HepG2 (cell line): ENCODE results near the gene CCT3. TPM values are rescaled to one million over a fixed set of nuclear protein-coding genes. Genes with fewer than 3 reads are reported as not detected.
A peak's percentile ranks its signal among the peaks of the same experiment; 100 is the strongest.

Source experiments
- FOXC1 ChIP-seq: sonication (generic); formaldehyde crosslinking; IDR thresholded peaks from 2 replicates; pipeline ENCODE4 v1.8.0; 2022; ENCODE audit warnings: mild to moderate bottlenecking, missing genetic modification reagents, borderline replicate concordance
- MAF1 ChIP-seq: sonication (generic); formaldehyde crosslinking; IDR thresholded peaks from 2 replicates; pipeline ENCODE4 v1.5.0; 2020; ENCODE audit warnings: missing genetic modification reagents, borderline replicate concordance
- MZF1 ChIP-seq: sonication (generic); formaldehyde crosslinking; IDR thresholded peaks from 2 replicates; pipeline ENCODE4 v1.8.1; 2023; ENCODE audit warnings: mild to moderate bottlenecking, missing genetic modification reagents, borderline replicate concordance
- NFRKB ChIP-seq: fragments of 450-650 bp; IDR thresholded peaks from 2 replicates; pipeline ENCODE4 v1.6.1; 2017
- PHB2 ChIP-seq: fragments of 450-650 bp; IDR thresholded peaks from 2 replicates; pipeline ENCODE4 v1.6.1; 2018; ENCODE audit not compliant: partially characterized antibody
- PHF21A ChIP-seq: sonication (generic); formaldehyde crosslinking; IDR thresholded peaks from 2 replicates; pipeline ENCODE4 v1.5.0; 2020; ENCODE audit warnings: mild to moderate bottlenecking, missing genetic modification reagents
- SALL2 ChIP-seq: sonication (generic); formaldehyde crosslinking; IDR thresholded peaks from 2 replicates; pipeline ENCODE4 v1.8.1; 2023; ENCODE audit warnings: mild to moderate bottlenecking, missing genetic modification reagents, inconsistent platforms
- USF2 ChIP-seq, 2 experiments: sonication (generic) in 1 of 2; formaldehyde crosslinking in 1 of 2; IDR thresholded peaks; 2 replicates each; pipeline versions ENCODE4 v1.5.1 to v1.6.1; 2011 to 2020; ENCODE audit warnings: borderline replicate concordance in 1 of 2, low read depth in 1 of 2, low read length in 1 of 2, mild to moderate bottlenecking in 1 of 2, missing genetic modification reagents in 1 of 2, moderate library complexity in 1 of 2
- ZFP1 ChIP-seq: IDR thresholded peaks from 2 replicates; pipeline ENCODE4 v1.6.1; 2016
- ZNF235 ChIP-seq: sonication (generic); formaldehyde crosslinking; IDR thresholded peaks from 2 replicates; pipeline ENCODE4 v1.8.1; 2023; ENCODE audit warnings: mild to moderate bottlenecking, missing genetic modification reagents, borderline replicate concordance
- ZNF282 ChIP-seq: fragments of 450-650 bp; IDR thresholded peaks from 2 replicates; pipeline ENCODE4 v1.6.1; 2018; ENCODE audit not compliant: partially characterized antibody
- ZNF432 ChIP-seq: sonication (generic); formaldehyde crosslinking; IDR thresholded peaks from 2 replicates; pipeline ENCODE4 v1.5.0; 2020; ENCODE audit warnings: missing genetic modification reagents, mild to moderate bottlenecking, borderline replicate concordance
- ZNF441 ChIP-seq: sonication (generic); formaldehyde crosslinking; IDR thresholded peaks from 2 replicates; pipeline ENCODE4 v1.7.0; 2021; ENCODE audit warnings: missing genetic modification reagents, borderline replicate concordance
- ZNF577 ChIP-seq: sonication (generic); formaldehyde crosslinking; IDR thresholded peaks from 2 replicates; pipeline ENCODE4 v1.4.0; 2020; ENCODE audit warnings: mild to moderate bottlenecking, low read depth, missing genetic modification reagents, borderline replicate concordance
- ZNF616 ChIP-seq: sonication (generic); formaldehyde crosslinking; IDR thresholded peaks from 2 replicates; pipeline ENCODE4 v1.5.0; 2020; ENCODE audit warnings: low read depth, mild to moderate bottlenecking, missing genetic modification reagents
- ZNF660 ChIP-seq: sonication (generic); formaldehyde crosslinking; IDR thresholded peaks from 2 replicates; pipeline ENCODE4 v1.5.1; 2020; ENCODE audit warnings: mild to moderate bottlenecking, low read depth, missing genetic modification reagents, borderline replicate concordance
- ZNF773 ChIP-seq: sonication (generic); formaldehyde crosslinking; IDR thresholded peaks from 2 replicates; pipeline ENCODE4 v1.4.0; 2020; ENCODE audit warnings: missing genetic modification reagents, borderline replicate concordance
- polyA plus RNA-seq, 8 experiments: library from polyadenylated mRNA; depleted of rRNA in 3 of 8; stranded (reverse) in 7 of 8; unstranded in 1 of 8; fragments of >200 nt; fragmentation: Illumina TruSeq in 4 of 8; extraction: Trizol in 4 of 8; gene quantifications; 2 replicates each; pipeline versions ENCODE4 v1.2.1 to v1.2.3, GENCODE V29; 2011 to 2016; ENCODE audit warnings: low read depth in 4 of 8, missing spikeins in 1 of 8, mixed read lengths in 1 of 8; ENCODE audit not compliant: insufficient read depth in 1 of 8
- total RNA-seq, 5 experiments: library from RNA; depleted of rRNA; stranded (reverse); fragments of >200 nt; fragmentation: Illumina TruSeq; extraction: Trizol; gene quantifications; 2 replicates each; pipeline ENCODE4 v1.2.3, GENCODE V29; 2016; ENCODE audit warnings: low read depth in 1 of 5
- TF ChIP-seq, protein P1 (sequence below): IDR thresholded peaks from 2 replicates; pipeline ENCODE4 v1.6.1; 2016; ENCODE audit warnings: low read depth, missing genetic modification reagents, missing compliant biosample characterization
- TF ChIP-seq, protein P2 (sequence below): sonication (generic); formaldehyde crosslinking; IDR thresholded peaks from 2 replicates; pipeline ENCODE4 v1.8.0; 2022; ENCODE audit warnings: missing genetic modification reagents, mild to moderate bottlenecking, moderate library complexity, borderline replicate concordance

The CCT3 gene
- total and polyA plus RNA-seq, 2 of the 13 experiments (the other 11 are each of a cell fraction or from before 2014, with no cell fraction given) = 319 to 615 TPM

DNA sequence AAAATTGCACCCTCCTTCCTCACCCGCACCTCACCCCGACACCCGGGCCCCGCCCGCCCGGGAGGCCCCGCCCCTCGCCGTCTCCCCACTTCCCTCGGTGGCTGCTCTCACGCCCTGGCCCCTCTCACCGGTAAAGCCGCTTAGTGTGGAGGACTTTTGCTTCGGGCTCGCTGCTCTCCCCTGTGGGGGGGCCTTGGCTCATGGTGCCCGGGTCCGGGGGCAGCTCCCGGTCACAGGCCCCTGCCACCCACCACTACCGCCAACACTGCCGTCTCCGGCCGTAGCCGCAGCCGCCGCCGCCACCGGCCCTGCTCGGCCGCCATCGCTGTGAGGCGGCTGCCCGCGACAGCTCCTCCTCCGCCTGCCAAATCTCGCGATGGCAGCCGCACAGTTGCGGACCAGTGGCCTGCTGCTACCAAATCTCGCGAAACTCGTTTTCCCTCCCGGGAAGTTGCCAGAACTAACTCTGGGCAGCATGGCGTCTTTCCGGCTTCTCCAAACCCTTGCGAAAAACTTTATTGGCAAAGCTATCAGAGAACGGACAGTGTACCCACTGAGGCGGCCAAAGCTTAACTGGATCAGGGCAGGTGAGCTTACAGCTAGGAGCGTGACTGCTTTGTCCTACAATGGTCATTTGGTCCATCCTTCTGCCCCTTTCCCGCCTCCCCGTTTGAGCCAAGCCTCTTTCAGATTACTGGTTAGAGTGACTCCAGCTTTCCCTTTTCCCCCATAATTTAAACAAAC is 55.4 kb downstream of the CCT3 start, which contains the start of gene SMG5 (continued):
- TF ChIP-seq, protein P1, sequence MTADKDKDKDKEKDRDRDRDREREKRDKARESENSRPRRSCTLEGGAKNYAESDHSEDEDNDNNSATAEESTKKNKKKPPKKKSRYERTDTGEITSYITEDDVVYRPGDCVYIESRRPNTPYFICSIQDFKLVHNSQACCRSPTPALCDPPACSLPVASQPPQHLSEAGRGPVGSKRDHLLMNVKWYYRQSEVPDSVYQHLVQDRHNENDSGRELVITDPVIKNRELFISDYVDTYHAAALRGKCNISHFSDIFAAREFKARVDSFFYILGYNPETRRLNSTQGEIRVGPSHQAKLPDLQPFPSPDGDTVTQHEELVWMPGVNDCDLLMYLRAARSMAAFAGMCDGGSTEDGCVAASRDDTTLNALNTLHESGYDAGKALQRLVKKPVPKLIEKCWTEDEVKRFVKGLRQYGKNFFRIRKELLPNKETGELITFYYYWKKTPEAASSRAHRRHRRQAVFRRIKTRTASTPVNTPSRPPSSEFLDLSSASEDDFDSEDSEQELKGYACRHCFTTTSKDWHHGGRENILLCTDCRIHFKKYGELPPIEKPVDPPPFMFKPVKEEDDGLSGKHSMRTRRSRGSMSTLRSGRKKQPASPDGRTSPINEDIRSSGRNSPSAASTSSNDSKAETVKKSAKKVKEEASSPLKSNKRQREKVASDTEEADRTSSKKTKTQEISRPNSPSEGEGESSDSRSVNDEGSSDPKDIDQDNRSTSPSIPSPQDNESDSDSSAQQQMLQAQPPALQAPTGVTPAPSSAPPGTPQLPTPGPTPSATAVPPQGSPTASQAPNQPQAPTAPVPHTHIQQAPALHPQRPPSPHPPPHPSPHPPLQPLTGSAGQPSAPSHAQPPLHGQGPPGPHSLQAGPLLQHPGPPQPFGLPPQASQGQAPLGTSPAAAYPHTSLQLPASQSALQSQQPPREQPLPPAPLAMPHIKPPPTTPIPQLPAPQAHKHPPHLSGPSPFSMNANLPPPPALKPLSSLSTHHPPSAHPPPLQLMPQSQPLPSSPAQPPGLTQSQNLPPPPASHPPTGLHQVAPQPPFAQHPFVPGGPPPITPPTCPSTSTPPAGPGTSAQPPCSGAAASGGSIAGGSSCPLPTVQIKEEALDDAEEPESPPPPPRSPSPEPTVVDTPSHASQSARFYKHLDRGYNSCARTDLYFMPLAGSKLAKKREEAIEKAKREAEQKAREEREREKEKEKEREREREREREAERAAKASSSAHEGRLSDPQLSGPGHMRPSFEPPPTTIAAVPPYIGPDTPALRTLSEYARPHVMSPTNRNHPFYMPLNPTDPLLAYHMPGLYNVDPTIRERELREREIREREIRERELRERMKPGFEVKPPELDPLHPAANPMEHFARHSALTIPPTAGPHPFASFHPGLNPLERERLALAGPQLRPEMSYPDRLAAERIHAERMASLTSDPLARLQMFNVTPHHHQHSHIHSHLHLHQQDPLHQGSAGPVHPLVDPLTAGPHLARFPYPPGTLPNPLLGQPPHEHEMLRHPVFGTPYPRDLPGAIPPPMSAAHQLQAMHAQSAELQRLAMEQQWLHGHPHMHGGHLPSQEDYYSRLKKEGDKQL (CRISPR knock-in tag) = no peak
- peak; percentile 74 for TF ChIP-seq NFRKB
- TF ChIP-seq ZNF441 (CRISPR knock-in tag) = no peak
- TF ChIP-seq ZNF282 = no peak
- TF ChIP-seq, protein P2, sequence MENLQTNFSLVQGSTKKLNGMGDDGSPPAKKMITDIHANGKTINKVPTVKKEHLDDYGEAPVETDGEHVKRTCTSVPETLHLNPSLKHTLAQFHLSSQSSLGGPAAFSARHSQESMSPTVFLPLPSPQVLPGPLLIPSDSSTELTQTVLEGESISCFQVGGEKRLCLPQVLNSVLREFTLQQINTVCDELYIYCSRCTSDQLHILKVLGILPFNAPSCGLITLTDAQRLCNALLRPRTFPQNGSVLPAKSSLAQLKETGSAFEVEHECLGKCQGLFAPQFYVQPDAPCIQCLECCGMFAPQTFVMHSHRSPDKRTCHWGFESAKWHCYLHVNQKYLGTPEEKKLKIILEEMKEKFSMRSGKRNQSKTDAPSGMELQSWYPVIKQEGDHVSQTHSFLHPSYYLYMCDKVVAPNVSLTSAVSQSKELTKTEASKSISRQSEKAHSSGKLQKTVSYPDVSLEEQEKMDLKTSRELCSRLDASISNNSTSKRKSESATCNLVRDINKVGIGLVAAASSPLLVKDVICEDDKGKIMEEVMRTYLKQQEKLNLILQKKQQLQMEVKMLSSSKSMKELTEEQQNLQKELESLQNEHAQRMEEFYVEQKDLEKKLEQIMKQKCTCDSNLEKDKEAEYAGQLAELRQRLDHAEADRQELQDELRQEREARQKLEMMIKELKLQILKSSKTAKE (CRISPR knock-in tag) = 0 out of 2 replicates have a peak, but pooled peaks have one; percentile 12
- TF ChIP-seq FOXC1 (CRISPR knock-in tag) = peak; percentile 71; the same call in 1 of the 2 replicates
- peak; percentile 76; the same call in 1 of the 2 replicates for TF ChIP-seq PHF21A (CRISPR knock-in tag)
- peak; percentile 81 for TF ChIP-seq ZFP1 (CRISPR knock-in tag)
- no peak for TF ChIP-seq ZNF432 (CRISPR knock-in tag)
- TF ChIP-seq ZNF235 (CRISPR knock-in tag) = peak; percentile 65; the same call in 1 of the 2 replicates
- peak; percentile 88 for TF ChIP-seq SALL2 (CRISPR knock-in tag)
- TF ChIP-seq MZF1 = no peak
- TF ChIP-seq MAF1 = no peak
- TF ChIP-seq ZNF616 (CRISPR knock-in tag) = 0 out of 2 replicates have a peak, but pooled peaks have one; percentile 47
- no peak for TF ChIP-seq PHB2
- TF ChIP-seq ZNF660 (CRISPR knock-in tag) = no peak
- 0 out of 2 replicates have a peak, but pooled peaks have one; percentile 38 for TF ChIP-seq ZNF577 (CRISPR knock-in tag)
- TF ChIP-seq USF2 (IDR thresholded peaks at IDR 0.05; ENCODE audit: low read depth, low read length) = no peak
- TF ChIP-seq USF2 (CRISPR knock-in tag; IDR thresholded peaks at IDR 0.05; ENCODE audit: borderline replicate concordance) = no peak
- TF ChIP-seq ZNF773 = 0 out of 2 replicates have a peak, but pooled peaks have one; percentile 13
